ENCODE results near the gene MOG. TPM values are rescaled to one million over a fixed set of nuclear protein-coding genes. Genes with fewer than 3 reads are reported as not detected.

Gene MOG
- total RNA-seq, 2 experiments from 2014 or later = not detected

GRCh38 chr6:29620630-29621029 is 36.3 kb upstream of the MOG start:
- no peaks in the 10 kb centered on the region for H3K9me3 ChIP-seq (ENCODE audit: control insufficient read depth in 1 of 2, insufficient read depth in 1 of 2, low read length in 2 of 2)
- no peak for TF ChIP-seq CTCF (IDR thresholded peaks at IDR 0.05)
- no peaks in the 10 kb centered on the region for H3K4me1 ChIP-seq (ENCODE audit: insufficient read depth, low read length)
- Mint-ChIP-seq H3K4me3 (no peak overlapping the region), H3K36me3 (ENCODE audit: low read depth) (peaks cover 62% of the 10 kb centered on the region), H3K9me3 (no peaks in the 10 kb centered on the region), H3K27ac (no peak overlapping the region), H3K4me1 (ENCODE audit: low read depth) (no peaks in the 10 kb centered on the region), H3K27me3 (no peaks in the 10 kb centered on the region)
- ChIA-PET POLR2A (no interaction called here), CTCF (no interaction called here)
- H3K27me3 ChIP-seq (ENCODE audit: control insufficient read depth in 1 of 2, insufficient read depth in 2 of 2, low read length in 2 of 2) = no peaks in the 10 kb centered on the region
- no peak for ATAC-seq (ENCODE audit: poor library complexity)
- intact Hi-C loops (cut with DNase I, micrococcal nuclease) = no loop called here
- no peak overlapping the region for H3K4me3 ChIP-seq (ENCODE audit: low read length)
- H3K36me3 ChIP-seq (ENCODE audit: insufficient read depth, low read length) = peaks cover 35% of the 10 kb centered on the region
- no peak overlapping the region for H3K27ac ChIP-seq (ENCODE audit: low read depth in 1 of 2, low read length in 2 of 2)
- no peak for DNase-seq

GRCh38 chr6:29624520-29624961 is 32.4 kb upstream of the MOG start:
- peaks cover 17% of the 10 kb centered on the region for H3K4me1 ChIP-seq (ENCODE audit: insufficient read depth, low read length)
- H3K4me3 ChIP-seq (ENCODE audit: low read length) = no peak overlapping the region
- no peak for DNase-seq
- H3K36me3 ChIP-seq (ENCODE audit: insufficient read depth, low read length) = peaks cover 20% of the 10 kb centered on the region
- ChIA-PET POLR2A (no interaction called here), CTCF (no interaction called here)
- H3K9me3 ChIP-seq (ENCODE audit: control insufficient read depth in 1 of 2, insufficient read depth in 1 of 2, low read length in 2 of 2) = no peaks in the 10 kb centered on the region
- no peak overlapping the region for H3K27ac ChIP-seq (ENCODE audit: low read depth in 1 of 2, low read length in 2 of 2)
- H3K9me3 Mint-ChIP-seq = no peaks in the 10 kb centered on the region
- peaks cover 19% of the 10 kb centered on the region for H3K4me1 Mint-ChIP-seq (ENCODE audit: low read depth)
- H3K27me3 ChIP-seq (ENCODE audit: control insufficient read depth in 1 of 2, insufficient read depth in 2 of 2, low read length in 2 of 2) = no peaks in the 10 kb centered on the region
- peaks cover 41% of the 10 kb centered on the region for H3K36me3 Mint-ChIP-seq (ENCODE audit: low read depth)
- no peak for ATAC-seq (ENCODE audit: poor library complexity)
- H3K4me3 Mint-ChIP-seq = no peak overlapping the region
- TF ChIP-seq CTCF (IDR thresholded peaks at IDR 0.05) = no peak
- intact Hi-C loops (cut with DNase I, micrococcal nuclease) = no loop called here
- H3K27ac Mint-ChIP-seq = peak overlapping the region; percentile 6
- H3K27me3 Mint-ChIP-seq = no peaks in the 10 kb centered on the region

GRCh38 chr6:29625337-29625930 is 31.5 kb upstream of the MOG start:
- Histone ChIP-seq H3K27me3 (ENCODE audit: control insufficient read depth in 1 of 2, insufficient read depth in 2 of 2, low read length in 2 of 2) (no peaks in the 10 kb centered on the region), H3K9me3 (ENCODE audit: control insufficient read depth in 1 of 2, insufficient read depth in 1 of 2, low read length in 2 of 2) (no peaks in the 10 kb centered on the region), H3K4me1 (ENCODE audit: insufficient read depth, low read length) (peaks cover 21% of the 10 kb centered on the region), H3K27ac (ENCODE audit: low read depth in 1 of 2, low read length in 2 of 2) (no peak overlapping the region), H3K4me3 (ENCODE audit: low read length) (no peak overlapping the region), H3K36me3 (ENCODE audit: insufficient read depth, low read length) (peaks cover 11% of the 10 kb centered on the region)
- intact Hi-C loops (cut with DNase I, micrococcal nuclease) = no loop called here
- Mint-ChIP-seq H3K27me3 (no peaks in the 10 kb centered on the region), H3K4me1 (ENCODE audit: low read depth) (peaks cover 26% of the 10 kb centered on the region), H3K9me3 (no peaks in the 10 kb centered on the region), H3K4me3 (peak overlapping the region; percentile 31), H3K27ac (no peak overlapping the region), H3K36me3 (ENCODE audit: low read depth) (peaks cover 33% of the 10 kb centered on the region)
- TF ChIP-seq CTCF (IDR thresholded peaks at IDR 0.05) = no peak
- ChIA-PET POLR2A (interaction anchor here (1.4 kb wide), 1 partner anchor 29 kb away, joined by 3 read pairs; no protein-coding TSS in a partner anchor), CTCF (no interaction called here)
- DNase-seq = no peak
- no peak for ATAC-seq (ENCODE audit: poor library complexity)

Data from CD4-positive, alpha-beta T cell (primary cell).